Glomerular visceral epithelial cell (primary cell): ENCODE measurements around the gene LRG1.
A peak's percentile ranks its signal among the peaks of the same experiment; 100 is the strongest.
"Not testable (repeated sequence)": the region's sequence is repeated elsewhere in the genome, so short reads cannot be mapped to it uniquely, and the experiment has no call there.

Experiments used
- DNase-seq: peaks from one replicate; pipeline ENCODE4 v3.0.0-alpha.2; 2016; ENCODE audit errors: extremely low spot score

The LRG1 gene

DNA sequence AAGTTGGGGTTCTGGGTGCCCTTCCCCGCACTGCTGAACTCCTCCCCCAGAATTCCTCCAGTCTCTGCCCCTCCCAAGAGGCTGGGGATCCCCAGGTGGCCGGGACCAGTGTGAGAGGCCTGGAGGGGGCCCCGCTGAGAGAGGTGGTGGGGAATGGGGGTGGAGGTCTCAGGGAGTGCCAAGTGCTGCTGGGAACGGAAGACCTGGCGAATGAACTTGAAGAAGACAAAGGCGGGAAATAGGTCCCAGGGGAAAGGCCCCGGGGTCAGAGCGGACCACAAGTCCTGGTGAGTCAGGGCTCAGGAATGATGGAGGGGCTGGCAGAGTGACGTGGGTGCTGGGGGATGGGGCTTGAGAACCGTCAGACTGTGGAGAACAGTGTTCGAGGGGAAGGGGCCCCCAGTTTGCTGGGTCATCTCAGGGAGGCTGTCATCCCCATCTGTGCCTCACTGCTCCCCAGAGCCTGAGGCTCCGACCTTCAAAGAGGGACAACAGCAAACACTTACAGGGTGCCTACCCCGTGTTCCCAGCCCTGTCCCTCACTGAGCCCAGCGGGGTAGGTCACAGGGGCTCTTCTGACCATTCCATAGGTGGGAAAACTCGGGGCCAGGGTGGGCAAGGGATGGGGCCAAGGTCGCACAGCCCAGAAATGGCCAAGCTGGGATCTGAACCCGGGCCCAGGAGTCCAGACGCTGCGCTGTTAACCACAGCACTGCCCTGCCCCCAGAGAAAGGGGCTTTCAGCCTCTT is 35.6 kb upstream of the LRG1 start:
- DNase-seq, result peak; percentile 95

DNA sequence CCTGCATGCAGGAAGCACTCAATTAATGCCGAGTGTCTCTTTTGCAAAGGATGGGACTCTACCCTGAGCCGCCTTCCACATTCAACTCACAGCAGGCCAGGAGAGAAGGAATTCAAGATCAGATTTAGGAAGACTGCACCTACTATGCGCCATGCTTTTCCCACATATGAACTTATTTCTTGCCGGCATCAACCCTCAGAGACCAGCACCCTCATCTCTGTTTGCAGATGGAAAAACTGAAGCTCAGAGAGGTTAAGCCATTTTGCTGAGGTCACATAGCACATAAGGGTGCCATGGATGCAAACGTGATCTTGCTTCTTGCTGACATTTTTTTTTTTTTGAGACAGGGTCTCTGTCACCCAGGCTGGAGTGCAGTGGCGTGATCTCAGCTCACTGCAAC is 33.8 kb upstream of the LRG1 start:
- no peak for DNase-seq

DNA sequence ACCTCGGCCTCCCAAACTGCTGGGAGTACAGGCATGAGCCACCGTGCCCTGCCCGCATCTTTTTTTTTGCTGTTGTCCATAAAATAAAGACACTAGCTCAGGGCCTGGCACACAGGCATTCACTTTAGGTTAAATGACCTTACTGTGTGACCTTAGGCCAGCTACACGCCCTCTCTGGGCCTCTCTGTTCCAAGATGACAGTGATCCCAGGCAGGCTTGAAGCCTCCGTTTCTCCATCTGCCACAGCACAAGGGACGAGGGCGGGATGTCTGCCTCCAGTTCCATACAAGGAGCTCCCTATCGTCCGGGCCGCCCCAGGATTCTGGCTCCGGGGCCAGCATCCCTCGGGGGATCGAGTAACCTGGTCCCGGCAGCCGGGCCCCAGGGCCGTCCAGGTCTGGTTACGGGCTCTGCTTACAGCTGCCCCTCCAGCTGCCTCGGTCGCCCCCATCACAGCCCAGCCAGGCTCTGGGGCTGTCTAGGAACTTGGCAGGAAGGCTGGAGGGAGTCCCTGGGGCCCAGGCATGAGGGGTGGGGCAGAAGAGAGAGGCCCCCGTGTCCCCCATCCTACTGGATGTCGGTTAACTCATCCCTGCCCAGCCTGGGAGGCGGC is 31.6 kb upstream of the LRG1 start:
- DNase-seq, result no peak

DNA sequence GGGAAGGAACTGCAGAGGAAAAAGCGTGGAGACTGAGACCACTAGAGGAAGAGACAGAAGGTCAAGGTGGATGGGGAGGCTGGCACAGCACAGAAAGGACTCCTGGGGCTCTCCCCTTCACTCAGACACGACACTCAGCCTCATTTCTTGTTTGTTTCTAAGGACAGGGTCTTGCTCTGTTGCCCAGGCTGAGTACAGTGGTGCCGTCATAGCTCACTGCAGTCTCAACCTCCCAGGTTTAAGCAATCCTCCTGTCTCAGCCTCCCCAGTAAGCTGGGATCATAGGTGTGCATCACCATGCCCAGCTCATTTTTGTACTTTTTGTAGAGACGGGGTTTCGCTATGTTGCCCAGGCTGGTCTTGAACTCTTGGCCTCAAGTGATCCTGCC is 31.1 kb upstream of the LRG1 start:
- DNase-seq, result no peak

DNA sequence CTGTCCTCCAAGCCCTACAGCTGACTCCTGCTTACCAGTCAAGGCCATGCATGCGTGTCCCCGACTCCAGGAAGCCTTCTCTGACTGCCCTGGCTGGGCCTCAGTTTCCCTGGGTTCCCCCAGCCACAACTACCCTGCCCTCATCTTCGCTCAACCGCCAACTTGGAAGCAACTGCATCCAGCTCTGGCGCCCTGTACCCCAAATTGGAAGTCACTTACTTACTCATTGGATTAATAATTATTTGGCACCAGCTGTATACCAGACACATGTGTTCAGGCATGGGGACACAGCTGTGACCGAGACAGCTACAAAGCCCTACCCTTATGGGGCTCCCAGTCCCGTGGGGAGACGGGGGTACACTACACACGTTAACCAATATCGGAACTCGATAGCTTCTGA is 30.6 kb upstream of the LRG1 start:
- no peak for DNase-seq

DNA sequence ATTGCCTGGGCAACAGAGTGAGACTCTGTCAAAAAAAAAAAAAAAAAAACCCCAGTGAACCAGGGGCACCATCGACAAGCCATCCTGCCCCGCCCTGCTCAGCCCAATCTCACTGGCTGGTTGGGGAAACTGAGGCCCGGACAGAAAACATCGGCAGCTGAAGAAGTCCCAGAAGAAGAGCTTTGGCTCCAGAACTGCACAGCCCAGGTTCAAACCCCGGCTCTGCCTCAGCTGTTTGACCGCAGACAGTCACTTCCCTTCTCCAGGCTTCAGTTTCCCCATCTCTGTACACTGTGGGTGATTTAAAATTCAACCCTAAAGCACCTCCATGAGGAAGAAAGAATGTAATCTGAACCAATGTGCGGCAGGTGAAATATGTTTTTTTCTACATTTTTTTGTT is 29.1 kb upstream of the LRG1 start:
- no peak for DNase-seq

DNA sequence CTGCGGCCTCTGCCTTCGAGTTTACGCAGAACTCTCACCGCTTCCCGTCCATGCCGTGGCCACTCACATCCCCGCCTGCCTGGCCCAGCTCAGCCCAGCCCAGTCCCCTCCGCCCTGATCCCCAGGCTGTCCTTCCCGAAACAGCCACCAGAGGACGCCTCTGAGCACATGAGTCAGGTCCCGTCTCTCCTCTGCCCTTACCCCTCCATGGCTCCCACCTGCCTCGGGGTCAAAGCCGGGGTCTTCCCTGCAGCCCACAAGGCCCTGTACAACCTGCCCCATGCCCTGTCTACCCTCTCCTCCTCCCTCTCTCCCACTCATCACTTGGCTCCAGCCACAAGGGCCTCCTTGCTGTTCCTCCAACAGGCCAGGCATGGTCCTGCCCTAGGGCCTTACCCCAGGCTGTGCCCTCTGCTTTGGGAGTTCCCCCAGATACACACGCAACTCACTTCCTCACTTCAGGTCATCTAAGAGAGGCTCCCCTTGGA is 27.8 kb upstream of the LRG1 start:
- DNase-seq, result peak; percentile 41

DNA sequence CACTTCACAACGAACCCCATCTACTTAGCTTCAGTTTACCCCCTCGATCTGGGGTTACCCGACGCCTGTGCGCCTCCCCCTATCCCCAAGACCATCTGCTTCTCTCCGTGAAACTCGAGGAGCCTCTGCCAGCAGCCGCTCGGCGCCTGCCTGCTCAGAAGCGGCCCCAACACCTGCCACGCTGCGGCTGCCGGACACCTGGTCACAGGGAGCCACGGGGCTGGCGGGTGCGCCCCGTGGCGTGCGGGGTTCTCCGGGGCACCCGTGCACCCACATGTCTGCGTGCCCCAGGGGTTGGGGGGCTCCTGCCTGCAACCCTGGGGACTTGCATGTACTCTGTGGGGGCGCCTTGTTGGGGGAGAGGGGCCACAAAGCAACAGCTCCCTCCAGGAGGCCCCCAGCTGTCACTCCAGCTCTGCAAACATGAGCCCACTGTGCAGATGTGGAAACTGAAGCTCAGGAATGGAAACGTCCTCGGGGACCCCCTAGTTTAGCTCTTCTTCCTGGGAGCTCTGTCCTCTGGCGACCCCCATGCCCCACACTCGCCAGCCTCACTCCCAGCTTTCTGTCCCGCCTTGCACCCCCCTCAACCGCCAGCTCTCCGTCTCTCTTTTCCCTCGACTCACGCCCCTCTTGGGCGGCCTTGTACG is 26.7 kb upstream of the LRG1 start:
- DNase-seq, result no peak

DNA sequence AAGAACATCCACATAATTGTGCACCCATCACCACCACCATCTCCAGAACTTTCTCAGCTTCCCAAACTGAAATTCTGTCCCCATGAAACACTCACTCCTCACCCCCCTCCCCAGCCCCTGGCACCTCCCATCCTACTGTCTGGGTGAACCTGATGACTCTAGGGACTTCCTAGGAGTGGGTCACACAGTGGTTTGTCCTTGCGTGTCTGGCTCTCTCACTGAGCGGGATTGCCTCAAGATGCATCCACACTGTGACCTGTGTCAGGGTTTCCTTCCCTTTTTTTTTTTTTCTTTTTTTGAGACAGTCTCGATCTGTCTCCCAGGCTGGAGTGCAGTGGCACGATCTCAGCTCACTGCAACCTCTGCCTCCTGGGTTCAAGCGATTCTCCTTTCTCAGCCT is 23.7 kb upstream of the LRG1 start:
- DNase-seq, result not testable (repeated sequence)

DNA sequence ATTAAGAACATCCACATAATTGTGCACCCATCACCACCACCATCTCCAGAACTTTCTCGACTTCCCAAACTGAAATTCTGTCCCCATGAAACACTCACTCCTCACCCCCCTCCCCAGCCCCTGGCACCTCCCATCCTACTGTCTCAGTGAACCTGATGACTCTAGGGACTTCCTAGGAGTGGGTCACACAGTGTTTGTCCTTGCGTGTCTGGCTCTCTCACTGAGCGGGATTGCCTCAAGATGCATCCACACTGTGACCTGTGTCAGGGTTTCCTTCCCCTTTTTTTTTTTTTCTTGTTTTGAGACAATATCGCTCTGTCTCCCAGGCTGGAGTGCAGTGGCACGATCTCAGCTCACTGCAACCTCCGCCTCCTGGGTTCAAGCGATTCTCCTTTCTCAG is 22.2 kb upstream of the LRG1 start:
- not testable (repeated sequence) for DNase-seq

DNA sequence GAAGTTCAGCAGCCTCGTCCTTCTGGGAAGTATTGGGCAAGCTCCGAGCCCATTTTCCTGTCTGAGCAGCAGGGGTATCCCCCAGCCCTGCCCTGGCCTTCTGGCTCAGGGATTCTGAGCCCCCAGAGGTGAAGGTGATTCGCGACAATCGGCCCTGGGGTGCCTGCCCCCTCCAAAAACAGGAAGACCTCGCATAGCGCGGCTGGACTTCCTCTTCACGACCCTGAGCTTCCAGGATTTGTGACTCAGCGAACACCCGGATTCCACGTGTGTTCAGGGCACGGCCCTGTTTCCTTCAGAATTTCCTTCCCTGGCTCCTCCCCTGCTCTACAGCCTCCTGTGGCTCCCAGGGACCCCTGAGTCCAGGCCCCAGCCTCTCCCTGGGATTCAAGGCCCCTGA is 19.7 kb upstream of the LRG1 start, which contains the start of gene SEMA6B:
TSS of gene SEMA6B (minus strand) at position 116 of the 400 bp plus-strand sequence. CDS start 1,227 bp downstream, outside the sequence.
- DNase-seq, result no peak

DNA sequence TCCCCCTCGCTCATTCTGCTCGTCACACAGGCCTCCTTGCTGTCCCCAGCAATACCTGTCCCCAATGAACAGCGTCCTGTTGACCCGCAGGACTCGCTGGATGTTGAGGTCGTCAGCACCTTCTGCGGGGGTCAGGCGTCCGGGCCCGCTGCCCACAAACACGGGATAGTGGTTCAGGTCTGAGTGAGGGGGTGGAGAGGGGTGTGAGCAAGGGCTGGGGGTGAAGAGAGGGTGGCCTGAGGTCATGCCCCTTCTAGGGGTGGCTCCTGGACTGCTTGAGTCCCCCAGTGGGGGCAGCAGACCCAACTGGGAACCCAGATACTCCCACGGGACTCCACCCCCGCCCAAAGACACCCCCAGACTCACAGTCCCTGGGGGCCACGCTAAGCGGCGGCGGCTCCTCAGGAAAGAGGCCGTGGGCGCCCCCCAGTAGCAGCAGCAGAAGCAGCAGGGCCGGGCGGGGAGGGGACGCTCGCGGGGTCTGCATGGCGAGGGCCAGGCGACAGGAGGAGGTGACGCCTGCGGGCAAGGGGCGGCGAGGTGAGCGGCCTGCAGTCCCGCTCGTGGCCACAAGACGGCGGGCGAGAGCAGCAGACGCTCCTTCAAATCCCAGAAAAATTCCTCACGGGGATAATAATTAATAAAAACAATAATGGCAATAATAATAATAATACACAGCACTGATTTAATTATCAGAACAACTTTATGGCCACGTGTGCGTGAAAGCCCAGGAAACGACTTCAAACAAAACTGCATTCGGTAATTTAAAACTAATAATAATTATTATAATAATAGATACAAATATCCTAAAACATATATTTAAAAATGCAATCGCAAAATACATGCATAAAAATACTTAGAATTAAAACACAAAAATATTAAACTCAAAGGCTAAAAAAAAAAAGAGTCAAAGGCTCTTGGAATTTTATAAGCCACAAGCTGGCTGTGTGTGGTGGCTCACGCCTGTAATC is 18.4 kb upstream of the LRG1 start:
- peak; percentile 47 for DNase-seq

DNA sequence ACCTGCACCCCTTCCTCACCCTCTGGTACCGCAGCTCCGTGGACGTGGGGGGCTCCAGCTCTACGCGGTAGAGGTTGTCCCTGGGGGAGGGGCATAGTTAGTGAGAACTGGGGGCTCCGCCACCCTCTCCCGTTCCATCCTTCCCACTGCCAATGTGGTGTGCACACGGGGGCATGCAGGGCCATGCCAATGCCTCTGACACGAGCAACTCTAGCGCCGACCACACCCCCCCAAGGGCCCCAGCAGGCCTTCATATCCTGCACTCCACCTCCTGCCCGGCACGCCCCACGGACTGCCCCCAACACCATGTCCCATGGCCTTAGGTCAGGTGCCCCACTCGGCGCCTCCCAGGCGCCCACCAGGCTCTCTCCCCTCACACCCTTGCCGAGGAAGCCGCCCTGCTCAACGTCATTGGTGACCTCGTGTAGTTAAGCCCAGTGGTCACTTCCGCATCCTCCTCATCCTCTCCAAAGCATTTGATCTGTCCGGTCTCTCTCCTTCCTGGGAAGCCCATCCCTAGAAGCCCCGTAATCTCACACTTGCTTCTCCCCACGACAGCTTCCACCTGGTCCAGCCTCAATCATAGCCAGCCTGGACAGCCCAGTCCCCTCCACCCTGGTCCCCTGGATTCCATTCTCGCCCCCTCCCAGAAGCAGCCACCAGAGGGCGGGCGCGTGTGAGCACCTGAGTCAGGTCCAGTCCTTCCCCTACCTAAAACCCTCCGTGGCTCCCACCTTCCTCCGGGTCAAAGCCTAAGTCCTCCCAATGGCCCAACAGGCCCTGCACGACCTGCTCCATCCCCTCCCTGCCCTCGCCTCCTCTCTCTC is 17.5 kb upstream of the LRG1 start:
- DNase-seq, result no peak

DNA sequence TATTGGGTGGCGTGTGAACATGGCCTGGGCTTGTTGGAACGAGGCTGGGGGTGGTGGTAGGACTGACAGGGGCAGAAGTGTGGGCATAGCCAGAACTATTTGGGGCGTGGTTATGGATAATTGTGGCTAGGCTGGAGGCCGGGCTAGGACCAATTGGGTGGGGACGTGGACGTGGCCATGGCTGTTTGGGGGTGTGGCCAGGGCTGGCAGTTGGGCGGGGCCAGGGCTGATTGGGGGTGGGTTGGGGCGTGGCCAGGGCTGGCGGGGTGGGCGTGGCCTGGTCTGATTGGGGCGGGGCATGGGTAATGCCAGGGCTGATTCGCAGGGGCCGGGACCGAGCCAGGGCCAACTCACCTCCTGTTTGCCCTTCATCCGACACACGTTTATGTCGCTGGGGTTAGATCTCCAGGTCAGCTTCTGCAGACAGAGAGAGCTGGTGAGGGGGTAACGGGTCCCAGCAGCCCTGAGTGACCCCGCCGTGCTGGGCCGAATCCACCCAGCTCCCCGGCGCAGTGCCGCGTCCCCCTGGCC is 16.8 kb upstream of the LRG1 start:
- no peak for DNase-seq

DNA sequence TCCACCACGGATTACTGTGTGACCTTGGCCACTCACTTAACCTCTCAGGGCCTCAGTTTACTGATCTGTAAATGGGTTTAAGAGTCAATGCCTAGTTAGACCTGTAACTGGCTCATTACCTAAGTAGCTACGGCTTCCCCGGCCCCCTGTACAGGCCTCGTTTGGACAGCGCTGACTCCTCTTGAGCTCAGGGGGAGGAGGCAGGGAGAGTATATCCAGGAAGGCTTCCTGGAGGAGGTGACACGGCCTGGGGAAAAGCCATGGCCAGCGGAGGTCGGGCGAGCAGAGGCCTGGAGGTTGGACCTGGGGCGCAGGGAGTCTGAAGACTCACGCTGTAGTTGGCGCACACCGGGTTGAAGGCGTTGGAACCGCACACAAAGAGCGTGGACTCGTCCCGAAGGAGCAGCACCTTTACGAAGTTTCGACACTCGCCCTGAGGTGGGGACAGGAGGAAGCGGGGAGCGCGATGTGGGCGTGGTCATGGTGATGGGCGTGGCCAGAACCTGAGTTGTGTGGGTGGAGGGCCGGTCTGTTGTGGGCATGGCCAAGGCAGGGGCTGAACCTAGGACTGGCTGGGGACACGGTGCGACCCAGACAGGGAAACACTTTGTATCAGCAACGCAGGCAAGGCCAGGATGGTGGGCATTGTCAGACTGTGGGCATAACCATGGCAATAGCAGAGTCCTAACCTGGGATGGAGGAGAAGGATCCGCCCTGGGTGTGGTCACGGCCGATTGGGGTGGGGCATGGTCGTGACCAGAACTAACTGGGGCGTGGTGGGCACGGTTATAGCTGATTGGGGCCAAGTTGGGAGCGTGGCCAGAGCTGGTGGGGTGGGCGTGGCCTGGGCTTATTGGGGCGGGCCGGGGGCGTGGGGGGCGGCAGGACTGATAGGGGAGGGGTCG is 16.1 kb upstream of the LRG1 start:
- no peak for DNase-seq

DNA sequence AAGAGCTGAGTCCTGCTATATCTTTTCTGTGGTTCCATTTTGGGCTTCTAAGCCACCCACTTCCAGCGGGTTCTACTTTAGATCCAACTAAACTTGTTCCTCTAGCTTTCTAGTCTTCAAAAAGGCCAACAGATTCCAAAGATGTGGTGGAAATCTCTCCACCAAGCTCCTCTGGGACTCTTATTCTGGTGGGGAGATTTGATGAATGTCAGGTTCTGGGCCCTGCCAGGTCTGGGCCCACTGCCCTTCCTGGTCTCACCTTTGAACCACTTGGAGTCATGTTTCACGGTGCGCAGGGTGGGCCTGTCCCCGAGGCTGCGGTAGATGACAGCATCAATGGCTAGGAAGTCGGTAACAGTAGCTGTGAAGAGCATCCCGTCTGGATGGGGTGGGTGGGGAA is 14.9 kb upstream of the LRG1 start:
- no peak for DNase-seq

DNA sequence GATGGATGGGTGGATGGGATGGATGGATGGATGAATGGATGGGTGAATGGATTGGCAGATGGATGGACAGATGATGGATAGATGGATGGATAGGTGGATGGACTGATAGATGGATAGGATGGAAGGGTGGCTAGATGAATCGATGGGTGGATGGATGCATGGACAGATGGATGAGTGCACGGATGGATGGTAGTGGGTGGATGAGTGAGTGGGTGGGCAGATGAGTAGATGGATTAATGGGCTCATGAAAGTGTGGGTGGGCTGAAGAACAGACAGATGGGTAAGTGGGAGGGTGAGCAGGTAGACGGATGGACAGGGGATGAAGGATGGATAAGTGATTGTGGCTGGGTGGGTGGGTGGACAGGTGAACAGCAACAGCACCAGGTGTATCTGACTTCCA is 13.9 kb upstream of the LRG1 start:
- no peak for DNase-seq

DNA sequence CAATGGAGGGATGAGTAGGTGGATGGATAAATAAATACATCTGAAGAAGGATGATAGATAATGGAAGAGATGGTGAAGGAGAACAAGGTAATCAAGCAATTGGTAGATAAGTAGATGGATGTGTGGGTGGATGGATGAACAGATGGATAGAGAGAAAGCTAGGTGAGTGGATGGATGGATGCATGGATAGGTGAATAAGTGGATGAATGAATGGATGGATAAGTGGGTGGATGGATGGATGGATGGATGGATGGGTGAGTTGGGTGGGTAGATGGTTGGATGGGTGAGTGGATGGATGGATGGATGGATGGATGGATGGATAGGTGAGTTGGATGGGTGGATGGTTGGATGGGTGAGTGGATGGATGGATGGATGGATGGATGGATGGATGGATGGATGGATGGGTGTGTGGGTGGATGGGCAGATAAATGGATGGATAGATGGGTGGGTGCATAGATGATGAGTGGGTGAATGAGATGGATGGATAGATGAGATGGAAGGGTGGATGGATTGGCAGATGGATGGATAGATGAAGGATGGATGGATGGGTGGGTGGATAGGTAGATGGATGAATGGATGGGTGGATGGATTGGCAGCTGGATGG is 13.4 kb upstream of the LRG1 start:
- DNase-seq, result no peak

DNA sequence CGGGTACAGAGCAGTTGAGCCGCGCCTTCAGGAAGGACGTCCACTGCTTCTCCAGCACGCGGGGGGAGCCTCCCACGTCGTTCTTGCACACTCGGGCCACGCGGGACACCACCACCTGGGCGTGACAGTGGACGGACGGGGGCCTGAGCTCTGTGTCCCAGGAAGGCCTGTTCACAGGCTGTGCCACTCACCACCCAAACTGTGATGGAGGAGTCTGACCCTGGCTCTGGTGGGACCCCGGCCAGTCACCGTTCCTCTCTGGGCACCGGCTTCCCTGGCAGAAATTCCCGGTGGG is 12.6 kb upstream of the LRG1 start:
- DNase-seq, result no peak
